GM12878 (cell line): ENCODE data around the gene METRN.

Experiments used
- BACH1 ChIP-seq: fragments of 450-650 bp; IDR thresholded peaks from 2 replicates; pipeline ENCODE4 v1.6.1; 2017; ENCODE audit warnings: mild to moderate bottlenecking, borderline replicate concordance
- CEBPB ChIP-seq, 2 experiments: fragments of 150-350 bp in 1 of 2; IDR thresholded peaks; 2 replicates each; pipeline ENCODE4 v1.6.1; 2012 to 2014; ENCODE audit warnings: low read depth in 2 of 2, low read length in 2 of 2, borderline replicate concordance in 1 of 2, inconsistent platforms in 1 of 2
- ETV6 ChIP-seq, 2 experiments: fragments of 450-650 bp in 1 of 2; IDR thresholded peaks in 1 of 2; conservative IDR thresholded peaks in 1 of 2; 2 replicates each; pipeline ENCODE4 v1.6.1; 2014; ENCODE audit warnings: antibody characterized with exemption in 1 of 2, borderline replicate concordance in 1 of 2, low read depth in 1 of 2, mild to moderate bottlenecking in 1 of 2, moderate library complexity in 1 of 2
- GABPA ChIP-seq: IDR thresholded peaks from 2 replicates; pipeline ENCODE4 v1.6.1; 2014; ENCODE audit warnings: antibody characterized with exemption, low read depth, mild to moderate bottlenecking, inconsistent platforms
- KAT2A ChIP-seq: conservative IDR thresholded peaks from 2 replicates; pipeline ENCODE4 v1.6.1; 2011; ENCODE audit warnings: low read depth, low read length; ENCODE audit not compliant: control insufficient read depth
- POLR2A ChIP-seq: IDR thresholded peaks from 2 replicates; pipeline ENCODE4 v1.6.1; 2011; ENCODE audit warnings: low read depth, mild to moderate bottlenecking, low read length
- TAF1 ChIP-seq: IDR thresholded peaks from 2 replicates; pipeline ENCODE4 v1.6.1; 2011; ENCODE audit warnings: mild to moderate bottlenecking, low read depth, low read length, borderline replicate concordance
- ZNF384 ChIP-seq: IDR thresholded peaks from 2 replicates; pipeline ENCODE4 v1.6.1; 2012; ENCODE audit warnings: low read depth, mild to moderate bottlenecking, low read length, improper control_type of control experiment, borderline replicate concordance
- TF ChIP-seq, protein P1 (sequence below), 3 experiments: IDR thresholded peaks in 2 of 3; conservative IDR thresholded peaks in 1 of 3; 2 replicates each; pipeline ENCODE4 v1.5.1; 2011; ENCODE audit warnings: low read depth in 3 of 3, low read length in 3 of 3, mild to moderate bottlenecking in 3 of 3, control low read depth in 2 of 3, moderate library complexity in 2 of 3, inconsistent platforms in 1 of 3, mixed read lengths in 1 of 3; ENCODE audit not compliant: control insufficient read depth in 2 of 3, insufficient read depth in 1 of 3; ENCODE audit errors: extremely low read depth in 1 of 3
- TF ChIP-seq, protein P2 (sequence below): IDR thresholded peaks from 2 replicates; pipeline ENCODE4 v1.6.1; 2012; ENCODE audit warnings: mild to moderate bottlenecking, low read depth, low read length
- TF ChIP-seq, protein P3 (sequence below): IDR thresholded peaks from 2 replicates; pipeline ENCODE4 v1.6.1; 2012; ENCODE audit warnings: low read depth, low read length, improper control_type of control experiment
- TF ChIP-seq, protein P4 (sequence below): fragments of 450-650 bp; IDR thresholded peaks from 2 replicates; pipeline ENCODE4 v1.6.1; 2016; ENCODE audit warnings: mild to moderate bottlenecking, moderate library complexity, borderline replicate concordance

DNA sequence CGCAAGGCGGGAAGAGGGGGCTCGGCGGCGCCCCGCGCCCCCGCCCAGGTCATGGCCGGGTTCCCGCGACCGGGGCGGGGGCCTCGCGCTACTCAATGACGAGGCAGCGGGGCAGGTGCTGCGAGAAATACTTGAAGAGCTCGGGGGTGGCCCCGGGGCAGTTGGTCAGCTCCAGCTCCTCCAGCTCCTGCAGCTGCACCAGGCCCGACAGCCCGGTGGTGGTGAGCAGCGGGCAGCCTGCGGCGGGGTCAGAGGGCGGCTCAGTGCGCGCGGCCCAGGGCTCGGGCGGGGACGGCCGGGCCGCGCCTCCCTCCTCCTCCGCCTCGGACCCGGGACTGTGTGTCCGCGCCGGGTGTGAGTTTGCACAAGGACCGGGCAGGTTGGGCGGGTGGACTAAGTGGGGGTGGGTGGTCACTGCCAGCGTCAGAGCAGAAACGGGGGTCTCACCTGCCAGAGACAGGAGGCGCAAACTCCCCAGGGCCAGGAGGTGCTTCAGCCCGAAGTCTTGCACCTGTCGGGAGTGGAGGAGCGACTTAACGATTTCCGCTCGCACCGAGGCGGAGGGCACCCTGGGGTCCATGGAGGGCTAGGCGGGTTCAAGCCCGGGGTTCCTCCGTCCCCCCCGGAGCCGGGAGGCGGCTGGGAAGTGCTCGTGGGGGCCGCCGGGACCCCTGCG, 20.6 kb upstream of the METRN start:
- TF ChIP-seq POLR2A (no peak), ETV6 (conservative IDR thresholded peaks at IDR 0.05 in 1 of 2, IDR thresholded peaks at IDR 0.05 in 1 of 2; ENCODE audit: borderline replicate concordance in 1 of 2, low read depth in 1 of 2) (no peak), GABPA (no peak), CEBPB (IDR thresholded peaks at IDR 0.05; ENCODE audit: borderline replicate concordance in 1 of 2, low read depth in 2 of 2, low read length in 2 of 2) (no peak), BACH1 (no peak), ZNF384 (no peak), TAF1 (no peak), KAT2A (no peak)
- TF ChIP-seq, protein P1, sequence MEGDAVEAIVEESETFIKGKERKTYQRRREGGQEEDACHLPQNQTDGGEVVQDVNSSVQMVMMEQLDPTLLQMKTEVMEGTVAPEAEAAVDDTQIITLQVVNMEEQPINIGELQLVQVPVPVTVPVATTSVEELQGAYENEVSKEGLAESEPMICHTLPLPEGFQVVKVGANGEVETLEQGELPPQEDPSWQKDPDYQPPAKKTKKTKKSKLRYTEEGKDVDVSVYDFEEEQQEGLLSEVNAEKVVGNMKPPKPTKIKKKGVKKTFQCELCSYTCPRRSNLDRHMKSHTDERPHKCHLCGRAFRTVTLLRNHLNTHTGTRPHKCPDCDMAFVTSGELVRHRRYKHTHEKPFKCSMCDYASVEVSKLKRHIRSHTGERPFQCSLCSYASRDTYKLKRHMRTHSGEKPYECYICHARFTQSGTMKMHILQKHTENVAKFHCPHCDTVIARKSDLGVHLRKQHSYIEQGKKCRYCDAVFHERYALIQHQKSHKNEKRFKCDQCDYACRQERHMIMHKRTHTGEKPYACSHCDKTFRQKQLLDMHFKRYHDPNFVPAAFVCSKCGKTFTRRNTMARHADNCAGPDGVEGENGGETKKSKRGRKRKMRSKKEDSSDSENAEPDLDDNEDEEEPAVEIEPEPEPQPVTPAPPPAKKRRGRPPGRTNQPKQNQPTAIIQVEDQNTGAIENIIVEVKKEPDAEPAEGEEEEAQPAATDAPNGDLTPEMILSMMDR (IDR thresholded peaks at IDR 0.05 in 2 of 3, conservative IDR thresholded peaks at IDR 0.05 in 1 of 3; ENCODE audit: control insufficient read depth in 2 of 3, extremely low read depth in 1 of 3, insufficient read depth in 1 of 3, low read depth in 3 of 3, low read length in 3 of 3): no peak
- TF ChIP-seq, protein P2, sequence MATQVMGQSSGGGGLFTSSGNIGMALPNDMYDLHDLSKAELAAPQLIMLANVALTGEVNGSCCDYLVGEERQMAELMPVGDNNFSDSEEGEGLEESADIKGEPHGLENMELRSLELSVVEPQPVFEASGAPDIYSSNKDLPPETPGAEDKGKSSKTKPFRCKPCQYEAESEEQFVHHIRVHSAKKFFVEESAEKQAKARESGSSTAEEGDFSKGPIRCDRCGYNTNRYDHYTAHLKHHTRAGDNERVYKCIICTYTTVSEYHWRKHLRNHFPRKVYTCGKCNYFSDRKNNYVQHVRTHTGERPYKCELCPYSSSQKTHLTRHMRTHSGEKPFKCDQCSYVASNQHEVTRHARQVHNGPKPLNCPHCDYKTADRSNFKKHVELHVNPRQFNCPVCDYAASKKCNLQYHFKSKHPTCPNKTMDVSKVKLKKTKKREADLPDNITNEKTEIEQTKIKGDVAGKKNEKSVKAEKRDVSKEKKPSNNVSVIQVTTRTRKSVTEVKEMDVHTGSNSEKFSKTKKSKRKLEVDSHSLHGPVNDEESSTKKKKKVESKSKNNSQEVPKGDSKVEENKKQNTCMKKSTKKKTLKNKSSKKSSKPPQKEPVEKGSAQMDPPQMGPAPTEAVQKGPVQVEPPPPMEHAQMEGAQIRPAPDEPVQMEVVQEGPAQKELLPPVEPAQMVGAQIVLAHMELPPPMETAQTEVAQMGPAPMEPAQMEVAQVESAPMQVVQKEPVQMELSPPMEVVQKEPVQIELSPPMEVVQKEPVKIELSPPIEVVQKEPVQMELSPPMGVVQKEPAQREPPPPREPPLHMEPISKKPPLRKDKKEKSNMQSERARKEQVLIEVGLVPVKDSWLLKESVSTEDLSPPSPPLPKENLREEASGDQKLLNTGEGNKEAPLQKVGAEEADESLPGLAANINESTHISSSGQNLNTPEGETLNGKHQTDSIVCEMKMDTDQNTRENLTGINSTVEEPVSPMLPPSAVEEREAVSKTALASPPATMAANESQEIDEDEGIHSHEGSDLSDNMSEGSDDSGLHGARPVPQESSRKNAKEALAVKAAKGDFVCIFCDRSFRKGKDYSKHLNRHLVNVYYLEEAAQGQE: no peak
- TF ChIP-seq, protein P3, sequence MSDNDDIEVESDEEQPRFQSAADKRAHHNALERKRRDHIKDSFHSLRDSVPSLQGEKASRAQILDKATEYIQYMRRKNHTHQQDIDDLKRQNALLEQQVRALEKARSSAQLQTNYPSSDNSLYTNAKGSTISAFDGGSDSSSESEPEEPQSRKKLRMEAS: no peak
- TF ChIP-seq, protein P4, sequence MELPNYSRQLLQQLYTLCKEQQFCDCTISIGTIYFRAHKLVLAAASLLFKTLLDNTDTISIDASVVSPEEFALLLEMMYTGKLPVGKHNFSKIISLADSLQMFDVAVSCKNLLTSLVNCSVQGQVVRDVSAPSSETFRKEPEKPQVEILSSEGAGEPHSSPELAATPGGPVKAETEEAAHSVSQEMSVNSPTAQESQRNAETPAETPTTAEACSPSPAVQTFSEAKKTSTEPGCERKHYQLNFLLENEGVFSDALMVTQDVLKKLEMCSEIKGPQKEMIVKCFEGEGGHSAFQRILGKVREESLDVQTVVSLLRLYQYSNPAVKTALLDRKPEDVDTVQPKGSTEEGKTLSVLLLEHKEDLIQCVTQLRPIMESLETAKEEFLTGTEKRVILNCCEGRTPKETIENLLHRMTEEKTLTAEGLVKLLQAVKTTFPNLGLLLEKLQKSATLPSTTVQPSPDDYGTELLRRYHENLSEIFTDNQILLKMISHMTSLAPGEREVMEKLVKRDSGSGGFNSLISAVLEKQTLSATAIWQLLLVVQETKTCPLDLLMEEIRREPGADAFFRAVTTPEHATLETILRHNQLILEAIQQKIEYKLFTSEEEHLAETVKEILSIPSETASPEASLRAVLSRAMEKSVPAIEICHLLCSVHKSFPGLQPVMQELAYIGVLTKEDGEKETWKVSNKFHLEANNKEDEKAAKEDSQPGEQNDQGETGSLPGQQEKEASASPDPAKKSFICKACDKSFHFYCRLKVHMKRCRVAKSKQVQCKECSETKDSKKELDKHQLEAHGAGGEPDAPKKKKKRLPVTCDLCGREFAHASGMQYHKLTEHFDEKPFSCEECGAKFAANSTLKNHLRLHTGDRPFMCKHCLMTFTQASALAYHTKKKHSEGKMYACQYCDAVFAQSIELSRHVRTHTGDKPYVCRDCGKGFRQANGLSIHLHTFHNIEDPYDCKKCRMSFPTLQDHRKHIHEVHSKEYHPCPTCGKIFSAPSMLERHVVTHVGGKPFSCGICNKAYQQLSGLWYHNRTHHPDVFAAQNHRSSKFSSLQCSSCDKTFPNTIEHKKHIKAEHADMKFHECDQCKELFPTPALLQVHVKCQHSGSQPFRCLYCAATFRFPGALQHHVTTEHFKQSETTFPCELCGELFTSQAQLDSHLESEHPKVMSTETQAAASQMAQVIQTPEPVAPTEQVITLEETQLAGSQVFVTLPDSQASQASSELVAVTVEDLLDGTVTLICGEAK: no peak
